ENCODE results near the gene C13orf46. TPM values are rescaled to one million over a fixed set of nuclear protein-coding genes. Genes with fewer than 3 reads are reported as not detected.

The C13orf46 gene
- total RNA-seq, 1 donor from 2014 or later = not detected

- no peak for DNase-seq (ENCODE audit: low read depth)
Observed at GRCh38 chr13:114010401-114011101, 36.7 kb upstream of the C13orf46 start.

GRCh38 chr13:114009590-114010400 is 35.9 kb upstream of the C13orf46 start:
- no peak for DNase-seq (ENCODE audit: low read depth)

DNA sequence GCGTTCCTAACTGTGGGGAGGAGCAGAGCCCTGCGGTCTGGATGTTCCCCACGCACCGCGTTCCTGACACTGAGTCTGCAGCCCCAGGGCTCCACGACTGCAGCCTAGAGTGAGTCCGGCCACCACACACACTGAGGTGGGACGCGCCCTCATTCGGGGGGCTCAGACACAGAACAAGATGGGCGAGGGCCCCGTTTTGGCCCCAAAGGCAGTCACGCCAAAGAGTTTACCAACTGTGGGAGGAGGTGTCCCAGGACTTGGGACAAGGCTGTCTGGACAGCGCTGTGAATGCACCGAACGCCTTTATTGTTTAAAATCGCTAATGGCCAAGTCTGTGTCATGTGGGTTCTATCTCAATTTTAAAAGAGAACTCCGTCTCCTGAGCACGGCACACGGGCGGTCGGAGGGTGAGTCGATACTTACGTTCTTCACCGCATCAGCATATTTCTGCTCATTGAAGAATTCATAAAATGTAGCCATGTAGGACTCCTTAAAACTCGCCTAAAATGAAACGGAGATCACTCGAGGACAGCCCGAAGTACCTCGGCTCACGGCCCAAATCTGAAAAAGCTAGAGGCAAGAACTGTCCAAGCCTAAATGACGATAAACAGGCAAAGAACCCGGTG is 35.2 kb upstream of the C13orf46 start:
- DNase-seq (ENCODE audit: low read depth) = no peak

DNA sequence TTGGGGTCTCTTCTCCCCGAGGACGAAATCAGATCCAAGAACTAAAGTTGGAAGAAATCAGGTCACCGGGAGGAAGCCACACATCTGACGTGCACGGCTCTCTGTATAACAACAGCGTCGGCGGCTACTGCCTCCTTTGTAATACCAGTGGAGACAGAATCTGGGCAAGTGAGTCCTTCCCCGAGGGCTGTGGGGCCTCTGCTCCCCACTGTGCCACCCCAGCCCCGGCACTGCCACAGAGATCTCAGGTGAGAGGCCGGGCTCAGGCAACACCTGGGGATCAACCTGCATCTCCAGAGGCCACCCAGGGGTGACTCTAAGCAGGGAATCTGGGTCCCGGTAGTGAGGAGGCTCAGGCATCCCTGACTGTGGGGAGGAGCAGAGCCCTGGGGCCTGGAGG is 33.7 kb upstream of the C13orf46 start:
- no peak for DNase-seq (ENCODE audit: low read depth)

GRCh38 chr13:114005206-114005724 is 31.4 kb upstream of the C13orf46 start:
- DNase-seq (ENCODE audit: low read depth) = no peak

- DNase-seq (ENCODE audit: low read depth) = no peak
Observed at GRCh38 chr13:114004420-114005205, 30.7 kb upstream of the C13orf46 start.

DNA sequence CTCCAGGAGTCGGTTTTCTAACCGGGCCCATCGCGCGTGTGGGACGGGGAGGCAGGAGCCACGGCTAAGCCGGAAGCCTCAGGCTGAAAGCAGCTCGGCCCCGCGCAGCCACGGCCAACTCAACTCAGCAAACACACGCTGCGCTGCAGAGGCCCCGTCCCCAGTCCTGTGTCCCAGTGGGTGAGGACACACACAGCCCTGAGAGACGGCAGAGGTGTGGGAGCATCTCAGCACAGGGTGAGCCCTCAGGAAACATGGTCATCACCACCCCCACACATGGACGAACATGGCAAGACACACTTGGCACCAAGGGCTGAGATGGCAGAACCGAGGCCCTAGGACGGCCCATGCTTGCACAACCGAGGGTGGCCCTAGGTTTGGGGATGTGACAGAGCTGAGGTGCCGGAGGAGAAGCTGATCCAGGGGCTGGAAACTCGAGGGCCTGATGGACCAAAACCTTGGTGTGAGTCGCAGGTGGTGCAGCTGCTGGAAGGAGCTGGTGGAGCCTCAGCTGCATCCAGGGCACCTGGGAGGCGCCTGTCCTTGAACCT is 29.0 kb upstream of the C13orf46 start:
- no peak for DNase-seq (ENCODE audit: low read depth)

DNA sequence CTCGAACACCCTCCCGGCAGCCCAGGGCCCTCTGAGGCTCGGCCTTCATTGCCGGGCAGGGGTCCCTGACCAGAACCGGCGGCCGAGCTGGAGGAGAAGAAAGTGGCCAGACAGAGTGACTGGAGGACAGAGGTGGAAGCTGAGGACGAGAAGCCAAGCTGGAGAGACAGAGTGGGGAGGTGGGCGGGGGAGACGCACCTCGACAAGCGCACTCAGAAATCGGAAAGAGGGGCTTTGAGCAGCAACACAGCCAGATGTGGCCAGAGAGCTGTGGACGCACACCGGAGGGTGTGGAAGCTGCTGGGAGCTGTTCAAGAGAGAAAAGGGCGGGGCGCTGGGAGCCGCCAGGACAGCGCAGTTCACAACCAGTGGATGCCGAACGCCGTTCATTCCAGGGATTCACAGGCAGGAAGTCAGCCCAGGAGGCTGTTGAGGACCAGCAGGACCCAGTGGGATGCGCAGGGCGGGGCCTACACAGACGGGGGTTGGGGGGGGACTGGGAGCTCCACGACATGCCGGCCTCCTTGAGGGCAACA is 28.2 kb upstream of the C13orf46 start:
- DNase-seq (ENCODE audit: low read depth) = no peak

DNA sequence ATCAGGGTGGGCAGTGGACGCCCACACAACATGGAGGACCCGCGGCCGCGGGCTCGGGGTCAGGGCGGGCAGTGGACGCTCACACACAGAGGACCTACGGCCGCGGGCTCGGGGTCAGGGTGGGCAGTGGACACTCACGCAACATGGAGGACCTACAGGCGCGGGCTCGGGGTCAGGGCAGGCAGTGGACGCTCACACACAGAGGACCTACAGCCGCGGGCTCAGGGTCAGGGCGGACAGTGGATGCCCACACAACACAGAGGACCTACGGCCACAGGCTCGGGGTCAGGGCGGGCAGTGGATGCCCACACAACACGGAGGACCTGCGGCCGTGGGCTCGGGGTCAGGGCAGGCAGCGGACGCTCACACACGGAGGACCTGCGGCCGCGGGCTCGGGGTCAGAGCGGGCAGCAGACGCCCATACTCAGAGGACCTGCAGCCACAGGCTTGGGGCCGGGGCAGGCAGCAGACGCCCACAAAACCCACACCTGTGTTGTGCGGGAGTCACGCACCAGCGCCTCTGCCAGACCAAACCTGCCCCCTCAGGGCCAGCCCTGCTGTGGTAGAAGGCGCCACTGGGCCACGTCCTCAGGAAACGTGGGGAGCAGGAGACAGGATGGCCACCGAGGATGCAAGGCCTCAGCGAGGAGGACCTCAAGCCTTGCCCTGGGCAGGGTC is 27.6 kb upstream of the C13orf46 start:
- no peak for DNase-seq (ENCODE audit: low read depth)

DNA sequence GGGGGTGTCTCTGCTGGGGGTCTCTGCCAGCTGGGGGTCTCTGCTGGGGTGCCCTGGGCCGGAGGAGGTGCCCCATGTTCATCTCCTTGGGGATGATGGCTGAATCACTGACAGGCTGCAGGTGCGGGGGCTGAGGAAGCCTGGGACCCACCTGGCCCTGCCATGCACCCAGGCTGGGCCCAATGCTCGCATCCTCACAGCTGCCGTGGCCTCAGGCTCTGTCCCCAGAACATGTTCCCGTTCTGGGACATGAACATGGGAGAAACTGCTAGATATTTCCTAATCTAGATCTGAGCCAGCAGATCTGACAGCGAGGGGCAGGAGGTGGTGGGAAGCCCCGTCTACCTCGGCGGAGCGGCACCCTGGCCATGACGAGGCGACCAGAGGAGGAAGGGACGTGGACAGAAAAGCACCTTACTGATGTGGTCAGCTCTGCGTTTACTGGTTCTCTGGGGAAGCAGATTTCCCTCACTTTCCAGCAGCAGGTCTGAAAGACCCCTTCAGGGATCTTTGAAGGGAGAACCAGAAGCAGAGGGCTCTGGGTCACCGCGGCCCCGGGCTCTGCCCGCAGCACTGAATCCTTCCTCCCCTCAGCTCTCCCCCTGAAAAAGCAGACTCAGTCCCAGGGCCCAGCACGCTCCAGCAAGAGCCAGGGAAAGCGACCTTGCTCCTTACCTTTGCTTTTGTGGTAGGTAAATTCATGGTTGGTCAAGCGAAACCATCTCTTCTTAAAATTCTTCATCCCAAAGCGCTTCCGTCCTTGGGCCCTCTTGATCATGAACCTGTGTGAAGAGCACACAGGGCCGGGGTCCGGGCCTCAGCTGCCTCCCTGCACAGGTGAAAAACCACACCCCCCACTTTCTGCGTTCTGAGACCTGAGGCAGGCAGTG is 26.5 kb upstream of the C13orf46 start:
- DNase-seq (ENCODE audit: low read depth) = no peak

DNA sequence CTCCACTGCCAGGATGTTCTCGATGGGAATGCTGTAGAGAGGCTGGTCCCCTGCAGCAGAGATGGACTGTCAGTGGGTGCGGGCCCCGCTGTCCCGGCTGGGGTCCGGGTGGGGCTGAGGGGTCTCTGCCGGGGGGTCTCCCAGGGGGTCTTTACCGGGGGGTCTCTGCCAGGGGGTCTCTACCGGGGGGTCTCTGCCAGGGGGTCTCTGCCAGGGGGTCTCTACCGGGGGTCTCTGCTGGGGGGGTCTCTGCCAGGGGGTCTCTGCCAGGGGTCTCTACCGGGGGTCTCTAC is 25.7 kb upstream of the C13orf46 start:
- no peak for DNase-seq (ENCODE audit: low read depth)

- no peak for DNase-seq (ENCODE audit: low read depth)
Observed at GRCh38 chr13:113998781-113999617, 25.1 kb upstream of the C13orf46 start.

- peak; percentile 87 for DNase-seq (ENCODE audit: low read depth)
Observed at GRCh38 chr13:113997845-113998751, 24.2 kb upstream of the C13orf46 start.

DNA sequence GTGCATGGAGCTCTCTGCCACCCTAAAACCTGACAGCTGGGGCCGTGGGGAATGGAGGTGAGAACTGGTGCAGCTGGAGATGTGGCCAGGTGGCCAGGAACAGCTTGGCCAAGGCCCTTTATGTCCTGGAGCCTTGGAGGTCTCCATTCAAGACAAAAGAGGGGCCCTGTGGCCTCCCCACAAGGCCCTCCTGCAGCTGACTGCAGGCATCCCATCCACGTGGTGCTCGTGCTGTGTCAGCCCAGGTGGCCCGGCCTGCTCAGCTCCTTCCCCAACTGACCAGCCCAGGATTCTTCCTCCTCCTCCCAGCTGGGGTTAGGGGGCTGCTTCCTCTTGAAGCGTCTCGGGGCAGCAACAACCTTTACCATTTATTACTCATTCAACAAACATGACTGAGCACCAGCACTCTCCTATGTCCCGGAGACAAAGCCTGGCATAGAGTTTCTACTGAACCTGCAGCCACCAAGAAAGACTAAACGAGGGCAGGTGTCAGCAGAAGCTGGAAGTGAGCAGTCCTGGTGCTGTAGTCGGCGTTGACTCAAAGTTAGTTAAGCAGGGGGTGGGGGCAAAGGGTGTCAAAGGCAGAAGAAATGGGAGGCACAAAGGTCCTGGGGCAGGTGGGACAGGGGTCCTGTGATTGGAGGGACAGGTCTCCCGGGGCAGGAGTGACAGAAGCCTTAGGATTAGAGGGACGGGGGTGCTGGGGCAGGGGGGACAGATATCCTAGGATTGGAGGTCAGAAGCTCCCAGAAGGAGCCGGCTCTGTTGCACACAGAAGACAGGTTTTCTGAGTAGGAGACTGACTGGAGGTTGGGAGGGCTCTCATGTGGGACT is 23.3 kb upstream of the C13orf46 start:
- DNase-seq (ENCODE audit: low read depth) = no peak

DNA sequence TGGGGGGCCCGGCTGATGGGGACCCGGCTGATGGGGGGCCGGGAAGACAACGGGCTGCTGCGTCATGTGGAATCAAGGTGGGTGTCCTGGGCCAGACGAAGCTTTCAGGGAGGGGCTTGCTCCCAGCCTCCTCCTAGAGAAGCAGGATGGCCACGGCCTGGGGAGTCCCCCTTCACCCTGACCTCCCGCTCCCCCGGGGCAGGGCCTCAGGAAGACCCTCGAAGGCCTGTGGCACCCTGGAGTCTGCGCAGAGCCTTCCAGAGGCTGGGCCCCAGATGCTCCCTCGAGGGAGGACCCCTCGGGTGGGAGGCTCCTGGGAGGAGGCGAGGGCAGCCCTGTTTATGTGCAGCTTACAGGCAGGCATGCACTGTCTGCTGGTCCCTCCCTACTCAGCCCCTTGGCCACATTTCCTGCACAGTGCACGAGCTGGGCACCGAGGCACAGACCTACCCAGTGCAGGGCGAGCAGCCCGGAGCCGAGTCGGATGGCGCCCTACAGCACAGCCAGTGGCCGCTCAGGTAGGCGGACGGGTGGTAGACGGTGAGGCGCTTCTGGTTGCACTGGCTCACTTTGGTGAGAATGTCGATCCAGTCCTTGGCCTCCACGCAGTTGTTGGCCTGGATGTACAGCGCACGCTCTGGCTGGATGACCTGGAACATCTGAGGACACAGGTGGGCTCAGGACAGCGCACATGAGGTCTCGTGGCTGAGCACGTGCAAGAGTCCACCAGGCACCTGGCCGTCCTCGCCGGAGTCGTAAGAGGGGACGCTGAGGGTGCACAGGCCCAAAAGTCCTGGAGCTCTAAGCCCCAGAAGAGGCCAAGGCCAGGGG is 22.4 kb upstream of the C13orf46 start:
- DNase-seq (ENCODE audit: low read depth) = no peak
